Common myeloid progenitor, CD34-positive (primary cell): ENCODE data around the gene OLR1.
A peak's percentile ranks its signal among the peaks of the same experiment; 100 is the strongest.
"Not testable (repeated sequence)": the region's sequence is repeated elsewhere in the genome, so short reads cannot be mapped to it uniquely, and the experiment has no call there.

Experiments
- CTCF ChIA-PET: fragments of 350-600 bp; sonication (Branson Sonifier 250); formaldehyde crosslinking; loops from one replicate; lab custom pipeline; 2021; ENCODE audit warnings: antibody characterized with exemption; lab: Charles Lee
- POLR2A ChIA-PET: fragments of 350-600 bp; sonication (Branson Sonifier 250); formaldehyde crosslinking; loops from one replicate; lab custom pipeline; 2021; ENCODE audit warnings: antibody characterized with exemption; lab: Charles Lee
- DNase-seq, 3 donors: peaks; one replicate each; pipeline versions ENCODE4 v3.0.0 to v3.0.0-alpha.2; 2013
- H3K27ac ChIP-seq, 2 experiments: 1 replicate in 1 of 2; 2 replicates in 1 of 2; pipeline ENCODE4 v1.7.0; 2013; ENCODE audit warnings: inconsistent platforms in 2 of 2, low read length in 2 of 2, mild to moderate bottlenecking in 2 of 2, low read depth in 1 of 2, moderate library complexity in 1 of 2; ENCODE audit not compliant: severe bottlenecking in 2 of 2, insufficient read depth in 1 of 2, poor library complexity in 1 of 2
- H3K27me3 ChIP-seq, 5 experiments: replicated peaks in 2 of 5; 1 replicate in 3 of 5; 2 replicates in 2 of 5; pipeline versions ENCODE4 v1.6.1 to v1.7.0; 2013; ENCODE audit warnings: low read length in 4 of 5, mild to moderate bottlenecking in 2 of 5, moderate library complexity in 2 of 5, inconsistent platforms in 1 of 5; ENCODE audit not compliant: insufficient read depth in 5 of 5, control insufficient read depth in 4 of 5
- H3K36me3 ChIP-seq, 4 experiments: 1 replicate in 2 of 4; 2 replicates in 2 of 4; pipeline versions ENCODE4 v1.6.1 to v1.7.0; 2013; ENCODE audit warnings: low read length in 3 of 4, control low read depth in 1 of 4, mild to moderate bottlenecking in 1 of 4; ENCODE audit not compliant: control insufficient read depth in 4 of 4, insufficient read depth in 4 of 4
- H3K4me1 ChIP-seq, 4 experiments: 1 replicate in 3 of 4; 2 replicates in 1 of 4; pipeline versions ENCODE4 v1.6.1 to v1.7.1; 2013; ENCODE audit warnings: low read length in 3 of 4, mild to moderate bottlenecking in 3 of 4, control low read depth in 1 of 4, inconsistent platforms in 1 of 4, moderate library complexity in 1 of 4; ENCODE audit not compliant: control insufficient read depth in 4 of 4, insufficient read depth in 4 of 4; ENCODE audit errors: control extremely low read depth in 1 of 4
- H3K4me3 ChIP-seq, 7 experiments: 1 replicate in 4 of 7; 2 replicates in 3 of 7; pipeline versions ENCODE4 v1.5.1 to v1.7.0; 2013; ENCODE audit warnings: mild to moderate bottlenecking in 7 of 7, low read length in 6 of 7, moderate library complexity in 6 of 7, inconsistent platforms in 2 of 7, low read depth in 2 of 7, control low read depth in 1 of 7; ENCODE audit not compliant: insufficient read depth in 4 of 7, control insufficient read depth in 1 of 7; ENCODE audit errors: extremely low read depth in 1 of 7
- H3K9me3 ChIP-seq, 5 experiments: 1 replicate in 4 of 5; 2 replicates in 1 of 5; pipeline versions ENCODE4 v1.6.1 to v1.7.1; 2013; ENCODE audit warnings: low read length in 4 of 5, mild to moderate bottlenecking in 2 of 5, inconsistent platforms in 1 of 5, low read depth in 1 of 5, moderate library complexity in 1 of 5; ENCODE audit not compliant: control insufficient read depth in 4 of 5, insufficient read depth in 2 of 5; ENCODE audit errors: control extremely low read depth in 1 of 5
- WGBS: methylation state at CpG from one replicate; pipeline ENCODE4 v1.1.5; 2013; ENCODE audit not compliant: insufficient coverage; 5-methylcytosine and 5-hydroxymethylcytosine counted together

Gene OLR1

DNA sequence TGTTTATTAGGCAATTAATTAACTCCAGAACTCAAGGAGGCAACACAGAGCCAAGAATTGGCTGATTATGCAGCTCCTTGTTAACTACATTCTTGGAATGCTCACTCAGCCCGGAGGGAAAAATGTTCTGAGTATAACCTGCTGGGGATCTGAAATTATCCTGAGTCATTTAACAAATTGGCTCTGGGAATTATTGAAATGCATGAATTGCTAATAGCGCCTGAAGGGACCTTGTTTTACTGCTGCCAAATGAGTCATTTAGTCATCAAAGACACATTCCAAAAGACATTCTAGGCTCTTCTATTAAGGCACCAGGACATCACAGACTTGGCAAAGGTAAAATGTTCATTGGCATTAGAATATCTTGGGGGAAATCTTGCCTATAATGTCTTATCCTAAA is 19.9 kb upstream of the OLR1 start:
- Histone ChIP-seq H3K4me1 (peaks cover 0 to 9% (median 4%) of the 10 kb centered on the region in 4 experiments), H3K4me3 (no peak overlapping the region), H3K27ac (no peak overlapping the region), H3K27me3 (peaks cover 0 to 3% (median 0%) of the 10 kb centered on the region in 5 experiments), H3K36me3 (no peaks in the 10 kb centered on the region), H3K9me3 (no peaks in the 10 kb centered on the region)
- ChIA-PET CTCF (interaction anchor here (0.6 to 3.1 kb wide), 5 partner anchors 11 to 383 kb away, joined by 3 to 32 read pairs (median 4); partner anchors contain the start of gene OLR1), POLR2A (no interaction called here)
- 38% methylated on average over 1 of the region's 2 CpGs for WGBS
- DNase-seq, result no peak

DNA sequence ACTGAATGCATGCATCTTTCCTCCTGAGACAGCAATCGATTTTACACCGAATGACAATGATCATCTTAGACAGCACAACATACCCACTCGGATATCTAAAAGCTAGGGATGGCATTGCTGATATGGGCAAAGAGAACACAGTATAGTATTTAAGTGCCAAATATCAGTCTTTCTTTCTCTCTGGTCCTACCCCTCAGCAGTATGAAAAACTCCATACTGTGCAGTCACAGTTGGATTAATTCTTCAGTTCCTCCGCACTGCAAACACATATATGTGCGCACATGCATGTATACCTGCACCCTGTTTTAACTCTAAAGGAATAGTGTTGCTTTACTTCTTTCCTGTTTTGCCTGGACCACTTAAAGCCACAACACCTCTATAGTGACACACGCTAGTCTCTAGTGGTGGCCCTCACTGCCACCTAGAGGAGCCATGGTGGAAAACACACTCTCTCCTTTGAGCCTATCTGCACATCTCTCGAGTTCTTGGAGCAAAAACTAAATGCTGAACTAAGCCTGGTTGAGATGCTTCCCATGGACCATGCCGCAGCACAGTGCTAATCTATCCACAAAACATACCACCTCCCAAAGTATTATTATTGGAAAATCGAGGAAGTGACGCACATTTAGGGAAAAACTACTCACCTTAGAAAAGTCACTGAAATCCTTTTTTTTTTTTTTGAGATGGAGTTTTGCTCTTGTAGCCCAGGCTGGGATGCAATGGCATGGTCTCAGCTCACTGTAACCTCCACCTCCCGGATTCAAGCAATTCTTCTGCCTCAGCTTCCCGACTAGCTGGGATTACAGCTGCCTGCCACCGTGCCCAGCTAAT is 18.8 kb upstream of the OLR1 start:
- DNase-seq, result peak; percentile 66 to 83 (median 77)
- peaks cover 3 to 6% (median 4%) of the 10 kb centered on the region in 4 experiments for H3K4me1 ChIP-seq
- no peaks in the 10 kb centered on the region for H3K36me3 ChIP-seq
- no peak overlapping the region for H3K27ac ChIP-seq
- H3K9me3 ChIP-seq, result no peaks in the 10 kb centered on the region
- WGBS, result 48% methylated on average over 6 of the region's 13 CpGs
- peaks cover 0 to 3% (median 0%) of the 10 kb centered on the region in 5 experiments for H3K27me3 ChIP-seq
- CTCF ChIA-PET, result interaction anchor here (0.6 to 3.1 kb wide), 10 partner anchors 12 to 40 kb away, joined by 3 to 32 read pairs (median 4); partner anchors contain the start of gene OLR1
- no peak overlapping the region for H3K4me3 ChIP-seq
- POLR2A ChIA-PET, result no interaction called here

DNA sequence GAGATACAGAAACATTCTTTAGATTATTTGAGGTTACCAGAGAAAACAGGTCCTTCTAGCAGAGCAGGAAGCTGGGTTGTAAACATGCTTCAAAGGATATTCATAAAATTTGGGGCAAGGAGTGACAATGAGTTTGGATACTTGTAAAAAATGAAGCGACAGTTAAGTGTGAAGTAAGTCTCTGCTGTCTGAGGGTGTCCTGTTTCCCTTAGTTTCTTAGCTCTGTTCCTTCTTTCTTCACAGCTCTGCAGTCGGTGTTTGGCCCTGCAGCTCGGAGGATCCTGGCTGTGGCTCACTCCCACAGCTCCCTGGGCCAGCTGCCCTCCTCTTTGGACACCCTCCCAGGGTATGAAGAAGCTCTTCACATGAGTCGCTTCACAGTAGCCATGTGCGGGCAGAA is 17.7 kb upstream of the OLR1 start:
- H3K9me3 ChIP-seq, result no peaks in the 10 kb centered on the region
- ChIA-PET POLR2A (no interaction called here), CTCF (interaction anchor here (0.8 to 3.1 kb wide), 7 partner anchors 13 to 60 kb away, joined by 4 to 32 read pairs (median 5); no protein-coding TSS in a partner anchor)
- H3K27ac ChIP-seq, result no peak overlapping the region
- H3K4me1 ChIP-seq, result peaks cover 3 to 6% (median 4%) of the 10 kb centered on the region in 4 experiments
- H3K36me3 ChIP-seq, result no peaks in the 10 kb centered on the region
- no peak for DNase-seq
- peaks cover 0 to 3% (median 0%) of the 10 kb centered on the region in 5 experiments for H3K27me3 ChIP-seq
- no peak overlapping the region for H3K4me3 ChIP-seq
- WGBS, result no CpG with 5 or more reads among the region's 5 CpGs

DNA sequence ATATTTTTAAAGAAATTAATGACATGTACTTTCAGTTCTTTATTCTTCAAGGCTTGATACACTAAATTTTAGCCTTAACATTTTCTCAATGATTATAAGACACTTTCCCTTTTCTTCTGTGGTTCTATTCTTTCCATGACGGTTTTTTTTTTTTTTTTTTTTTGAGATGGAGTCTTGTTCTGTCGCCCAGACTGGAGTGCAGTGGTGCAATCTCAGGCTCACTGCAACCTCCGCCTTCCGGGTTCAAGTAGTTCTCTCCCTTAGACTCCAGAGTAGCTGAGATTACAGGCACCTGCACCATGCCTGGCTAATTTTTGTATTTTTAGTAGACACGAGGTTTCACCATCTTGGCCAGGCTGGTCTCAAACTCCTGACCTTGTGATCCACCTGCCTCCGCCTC is 15.0 kb upstream of the OLR1 start:
- H3K4me1 ChIP-seq, H3K27me3 ChIP-seq, POLR2A ChIA-PET, H3K27ac ChIP-seq, H3K36me3 ChIP-seq, H3K4me3 ChIP-seq, DNase-seq, H3K9me3 ChIP-seq: not testable (repeated sequence)
- CTCF ChIA-PET, result interaction anchor here (1.0 kb wide), 1 partner anchor 48 kb away, joined by 3 read pairs; no protein-coding TSS in a partner anchor
- whole genome bisulfite sequencing, result 98% methylated on average over 5 of the region's 6 CpGs

DNA sequence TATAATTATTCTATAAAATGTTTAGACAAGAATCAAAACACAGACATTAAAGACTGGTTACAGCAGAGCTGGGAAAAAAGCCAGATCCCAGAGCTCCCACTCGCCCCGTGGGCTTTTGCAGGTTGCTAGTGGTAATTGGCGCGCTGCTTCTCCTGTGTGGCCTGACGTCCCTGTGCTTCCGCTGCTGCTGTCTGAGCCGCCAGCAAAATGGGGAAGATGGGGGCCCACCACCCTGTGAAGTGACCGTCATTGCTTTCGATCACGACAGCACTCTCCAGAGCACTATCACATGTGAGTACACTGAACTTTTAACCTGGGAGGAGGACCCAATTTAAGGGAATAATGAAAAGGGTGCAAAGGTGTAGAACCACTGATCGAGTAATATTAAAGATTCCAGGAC is 14.4 kb upstream of the OLR1 start:
- no peaks in the 10 kb centered on the region for H3K27me3 ChIP-seq
- H3K9me3 ChIP-seq, result no peaks in the 10 kb centered on the region
- WGBS, result 7% methylated on average over 9 of the region's 11 CpGs
- H3K4me1 ChIP-seq, result peaks cover 3 to 9% (median 4%) of the 10 kb centered on the region in 4 experiments
- ChIA-PET CTCF (interaction anchor here (1.1 kb wide), 1 partner anchor 10 kb away, joined by 5 read pairs; no protein-coding TSS in a partner anchor), POLR2A (interaction anchor here (0.6 kb wide), 1 partner anchor 10 kb away, joined by 3 read pairs; no protein-coding TSS in a partner anchor)
- H3K4me3 ChIP-seq, result peak overlapping the region in 3 of 7 experiments; percentile 11 to 47 (median 45)
- DNase-seq, result peak; percentile 39 to 79 (median 66)
- no peak overlapping the region for H3K27ac ChIP-seq
- H3K36me3 ChIP-seq, result no peaks in the 10 kb centered on the region

DNA sequence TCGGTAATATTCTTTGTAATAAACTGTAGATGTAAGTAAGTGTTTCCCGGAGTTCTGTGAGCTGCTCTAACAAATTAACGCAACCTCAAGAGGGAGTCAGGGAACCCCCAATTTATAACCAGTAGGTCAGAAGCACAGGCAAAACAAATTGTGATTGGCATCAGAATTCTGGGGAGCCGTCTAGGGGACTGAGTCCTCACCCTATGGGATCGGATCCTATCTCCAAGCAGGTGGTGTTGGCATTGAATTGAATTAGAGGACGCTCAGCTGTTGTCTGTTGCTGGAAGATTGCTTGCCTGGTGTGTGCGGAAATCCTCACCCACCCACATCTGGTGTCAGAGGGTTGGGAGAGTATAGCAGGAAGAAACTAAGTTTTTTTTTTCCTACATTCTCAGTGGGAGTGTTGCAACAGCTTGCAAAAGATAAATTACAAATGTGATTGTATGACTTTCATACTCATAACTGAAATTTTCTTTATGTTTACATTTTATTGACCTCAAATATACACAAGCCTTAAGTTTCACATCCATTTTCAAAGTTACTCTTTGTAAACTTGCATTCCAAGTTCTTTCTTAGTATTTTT is 12.4 kb upstream of the OLR1 start:
- WGBS, result 93% methylated on average over 4 of the region's 7 CpGs
- DNase-seq, result no peak
- peaks cover 3 to 9% (median 4%) of the 10 kb centered on the region in 4 experiments for H3K4me1 ChIP-seq
- ChIA-PET CTCF (interaction anchor here (0.7 to 2.8 kb wide), 3 partner anchors 25 to 147 kb away, joined by 3 to 9 read pairs (median 5); no protein-coding TSS in a partner anchor), POLR2A (no interaction called here)
- no peaks in the 10 kb centered on the region for H3K9me3 ChIP-seq
- H3K36me3 ChIP-seq, result no peaks in the 10 kb centered on the region
- H3K27me3 ChIP-seq, result no peaks in the 10 kb centered on the region
- no peak overlapping the region for H3K4me3 ChIP-seq
- H3K27ac ChIP-seq, result no peak overlapping the region
